ENCODE results near the gene CNTNAP4.

Gene CNTNAP4

DNA sequence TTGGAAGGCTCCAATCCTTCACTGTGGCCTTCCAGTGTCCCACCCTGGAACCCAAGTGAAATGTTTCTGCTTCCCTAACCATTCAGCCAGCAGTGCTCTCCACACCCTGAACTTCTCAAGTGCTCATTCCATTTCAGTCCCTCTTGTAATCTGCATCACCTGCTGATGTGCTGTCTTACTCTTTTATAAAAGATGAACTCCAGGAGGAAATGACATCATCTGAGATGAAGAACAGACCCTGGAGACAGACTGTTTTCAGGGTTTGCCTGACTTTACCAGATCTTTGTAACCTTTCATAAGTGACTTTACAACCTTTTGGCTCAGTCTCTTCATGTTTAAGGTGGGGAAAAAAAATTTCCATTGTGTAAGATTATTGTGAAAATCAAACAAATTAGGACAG lies 61.3 kb downstream of the CNTNAP4 start:
- DNase-seq (ENCODE audit: extremely low read depth, low read depth): no peak
- TF ChIP-seq, protein P1, sequence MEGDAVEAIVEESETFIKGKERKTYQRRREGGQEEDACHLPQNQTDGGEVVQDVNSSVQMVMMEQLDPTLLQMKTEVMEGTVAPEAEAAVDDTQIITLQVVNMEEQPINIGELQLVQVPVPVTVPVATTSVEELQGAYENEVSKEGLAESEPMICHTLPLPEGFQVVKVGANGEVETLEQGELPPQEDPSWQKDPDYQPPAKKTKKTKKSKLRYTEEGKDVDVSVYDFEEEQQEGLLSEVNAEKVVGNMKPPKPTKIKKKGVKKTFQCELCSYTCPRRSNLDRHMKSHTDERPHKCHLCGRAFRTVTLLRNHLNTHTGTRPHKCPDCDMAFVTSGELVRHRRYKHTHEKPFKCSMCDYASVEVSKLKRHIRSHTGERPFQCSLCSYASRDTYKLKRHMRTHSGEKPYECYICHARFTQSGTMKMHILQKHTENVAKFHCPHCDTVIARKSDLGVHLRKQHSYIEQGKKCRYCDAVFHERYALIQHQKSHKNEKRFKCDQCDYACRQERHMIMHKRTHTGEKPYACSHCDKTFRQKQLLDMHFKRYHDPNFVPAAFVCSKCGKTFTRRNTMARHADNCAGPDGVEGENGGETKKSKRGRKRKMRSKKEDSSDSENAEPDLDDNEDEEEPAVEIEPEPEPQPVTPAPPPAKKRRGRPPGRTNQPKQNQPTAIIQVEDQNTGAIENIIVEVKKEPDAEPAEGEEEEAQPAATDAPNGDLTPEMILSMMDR (IDR thresholded peaks at IDR 0.05; ENCODE audit: low read depth, low read length): no peak

DNA sequence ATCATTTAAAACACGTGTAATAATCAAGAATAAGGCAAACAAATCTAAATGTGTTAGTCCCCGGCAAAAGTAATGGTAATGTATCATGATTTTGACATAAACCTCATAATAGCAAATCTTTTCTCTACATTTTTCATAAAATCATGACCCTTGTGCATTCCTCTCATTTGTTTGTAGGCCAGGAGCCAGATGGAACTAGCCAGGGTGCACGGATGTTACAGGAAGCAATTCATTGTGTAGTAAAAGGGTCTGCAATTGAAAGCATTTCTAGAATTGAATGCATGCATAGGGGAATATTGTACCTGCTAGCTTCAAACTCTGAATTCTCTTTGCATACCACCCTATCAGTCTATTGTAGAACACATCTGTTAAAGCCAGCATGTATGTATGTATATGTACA lies 66.6 kb downstream of the CNTNAP4 start:
- DNase-seq (ENCODE audit: extremely low read depth, low read depth): no peak
- TF ChIP-seq, protein P1 (IDR thresholded peaks at IDR 0.05; ENCODE audit: low read depth, low read length): no peak

DNA sequence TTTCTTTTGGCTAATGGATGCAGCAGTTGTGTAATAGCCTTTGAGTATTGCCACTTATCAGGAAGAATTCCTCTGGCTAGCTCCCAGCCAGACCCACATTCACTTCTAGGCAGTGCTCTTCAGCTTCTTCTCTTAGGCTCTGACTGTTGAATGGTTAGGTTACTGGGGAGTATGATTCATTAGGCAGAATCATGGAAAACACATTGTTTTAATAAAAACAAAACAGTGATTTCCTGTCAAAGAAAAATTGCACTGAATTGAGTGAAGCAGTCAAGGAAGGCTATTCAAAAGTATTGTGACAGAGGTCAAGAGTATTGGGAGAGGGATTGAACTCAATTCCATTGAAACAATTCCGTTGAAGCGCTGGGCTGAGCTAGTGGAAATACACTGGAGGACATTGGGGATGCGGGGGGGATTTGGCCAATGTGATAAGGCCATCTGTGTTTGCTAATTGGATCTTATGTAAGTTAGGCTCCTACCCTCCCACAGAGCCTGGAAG lies 68.0 kb downstream of the CNTNAP4 start:
- DNase-seq (ENCODE audit: extremely low read depth, low read depth): no peak
- TF ChIP-seq, protein P1 (IDR thresholded peaks at IDR 0.05; ENCODE audit: low read depth, low read length): no peak

DNA sequence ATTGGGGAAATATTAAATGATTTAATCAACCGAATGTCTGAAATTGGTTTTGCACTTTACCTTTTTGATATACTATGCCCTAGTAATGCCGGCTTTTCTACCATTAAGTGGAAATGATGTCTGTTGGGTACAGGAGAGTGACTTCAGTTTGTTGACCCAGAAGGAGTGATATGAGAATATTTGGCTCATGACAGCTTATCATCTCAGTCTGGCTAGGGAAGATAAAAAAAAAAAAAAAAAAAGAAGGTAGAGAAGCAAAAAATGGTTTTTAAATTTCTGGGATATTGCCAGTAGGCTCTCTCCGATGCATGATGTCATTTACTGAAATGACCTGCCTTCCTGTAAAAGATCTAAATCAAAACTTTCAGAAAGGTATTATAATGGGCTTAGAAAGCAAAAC lies 69.0 kb downstream of the CNTNAP4 start:
- TF ChIP-seq, protein P1 (IDR thresholded peaks at IDR 0.05; ENCODE audit: low read depth, low read length): no peak
- no peak for DNase-seq (ENCODE audit: extremely low read depth, low read depth)

DNA sequence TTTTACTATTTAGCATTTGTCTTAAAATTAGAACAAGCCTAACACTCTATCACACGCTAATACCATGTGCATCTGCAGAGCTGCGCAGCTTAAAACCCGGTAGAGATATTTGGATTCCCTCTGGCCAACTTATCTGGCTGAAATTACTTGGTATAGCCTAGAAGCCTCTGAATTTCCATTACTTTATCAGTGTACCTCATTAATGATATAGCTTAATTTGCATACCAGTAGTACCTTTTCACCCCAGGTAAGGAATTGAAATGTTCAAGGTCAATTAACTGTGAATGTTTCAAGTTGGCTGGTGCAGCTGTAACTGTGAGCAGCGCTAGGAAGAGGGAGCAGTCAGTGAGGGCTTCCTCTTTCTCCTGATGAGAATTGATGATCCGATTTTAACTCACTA lies 74.2 kb downstream of the CNTNAP4 start:
- DNase-seq (ENCODE audit: extremely low read depth, low read depth): no peak
- TF ChIP-seq, protein P1 (IDR thresholded peaks at IDR 0.05; ENCODE audit: low read depth, low read length): no peak

DNA sequence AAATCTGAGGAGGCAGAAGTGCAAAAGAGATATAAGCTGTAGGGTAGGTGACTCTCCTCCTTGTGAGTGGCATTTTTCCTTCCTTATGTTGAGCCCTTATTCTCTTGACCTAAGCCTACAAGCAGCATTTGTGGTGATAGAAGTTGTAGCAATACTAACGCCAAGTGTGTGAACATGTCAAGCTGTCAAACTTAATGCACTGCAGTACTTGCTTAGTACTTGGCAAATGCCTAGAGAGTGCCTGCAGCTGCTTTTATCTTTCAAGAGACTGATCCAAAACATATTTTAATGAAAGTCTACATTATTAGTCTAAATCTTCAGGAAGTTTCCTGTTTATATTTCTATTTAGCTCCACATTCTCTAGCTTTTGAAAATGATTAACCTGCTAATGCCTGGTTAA lies 83.2 kb downstream of the CNTNAP4 start:
- TF ChIP-seq, protein P1 (IDR thresholded peaks at IDR 0.05; ENCODE audit: low read depth, low read length): no peak
- no peak for DNase-seq (ENCODE audit: extremely low read depth, low read depth)

DNA sequence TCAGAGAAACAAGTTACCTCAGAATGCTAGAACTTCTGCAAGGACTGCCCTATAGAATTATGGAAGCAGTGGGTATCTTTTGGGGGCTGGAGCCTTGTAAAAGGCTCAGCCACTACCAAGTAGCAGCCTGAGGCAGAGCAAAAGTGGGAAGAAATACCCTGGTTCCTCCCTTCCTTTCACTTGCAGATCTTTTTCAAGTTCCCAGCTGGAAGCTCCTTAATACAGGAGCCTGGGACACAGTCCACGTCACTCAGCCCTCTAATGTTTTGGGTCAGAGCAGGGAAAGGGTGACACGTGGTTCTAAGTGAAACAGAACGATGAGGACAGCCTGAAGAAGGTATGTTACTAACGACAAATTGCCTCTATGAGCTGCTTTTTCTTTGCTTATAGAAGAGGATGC lies 93.1 kb downstream of the CNTNAP4 start:
- no peak for DNase-seq (ENCODE audit: extremely low read depth, low read depth)
- TF ChIP-seq, protein P1 (IDR thresholded peaks at IDR 0.05; ENCODE audit: low read depth, low read length): no peak
